ENCODE data around the gene HNF4A. TPM values are rescaled to one million over a fixed set of nuclear protein-coding genes. Genes with fewer than 3 reads are reported as not detected.

The HNF4A gene
- total and polyA plus RNA-seq, 2 of the 4 experiments (the other 2 are of a cell fraction), result not detected

DNA sequence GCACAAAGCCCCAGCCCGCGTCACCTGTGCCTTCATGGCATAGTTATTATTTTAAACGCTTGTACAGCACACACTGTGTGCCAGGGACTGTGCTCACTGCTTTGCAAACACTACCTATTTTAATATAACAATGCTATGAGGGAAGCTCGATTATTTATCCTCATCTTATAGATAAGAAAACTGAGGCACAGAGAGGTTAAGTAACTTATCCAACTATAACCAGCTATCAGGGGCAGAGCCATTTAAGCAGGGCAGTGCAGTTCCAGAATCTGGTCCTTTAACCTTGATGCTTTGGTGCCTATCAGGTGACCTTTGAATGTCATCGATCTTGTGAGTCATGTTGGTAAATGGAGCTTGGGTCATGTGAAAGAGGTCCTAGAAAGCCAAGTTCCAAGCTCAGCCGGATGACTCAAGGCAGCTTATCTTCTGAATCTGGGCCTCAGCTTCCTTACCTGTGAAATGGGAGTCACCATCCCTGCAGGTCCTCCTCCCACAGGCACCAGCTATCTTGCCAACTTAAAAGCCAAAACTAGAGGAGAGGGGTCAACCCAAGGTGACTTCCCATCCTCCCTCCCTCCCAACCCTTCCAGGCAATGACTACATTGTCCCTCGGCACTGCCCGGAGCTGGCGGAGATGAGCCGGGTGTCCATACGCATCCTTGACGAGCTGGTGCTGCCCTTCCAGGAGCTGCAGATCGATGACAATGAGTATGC lies 63.8 kb downstream of the HNF4A start:
- in situ Hi-C loops (cut with MboI; ENCODE audit: low sequenced_read_pairs), result no loop called here
- no CpG with 5 or more reads among the region's 13 CpGs for whole genome bisulfite sequencing, 2 experiments (ENCODE audit: extremely low coverage in 2 of 2, insufficient read length in 1 of 2)

More for the DNA sequence above, 63.8 kb downstream of the HNF4A start:
- no peak overlapping the region for H3K9ac ChIP-seq (ENCODE audit: low read depth, low read length)
- no peak overlapping the region for H2BK15ac ChIP-seq (ENCODE audit: low read depth, low read length)
- H3K18ac ChIP-seq (ENCODE audit: low read depth, low read length), result no peak overlapping the region
- no peak overlapping the region for H2BK20ac ChIP-seq (ENCODE audit: low read depth, low read length)
- no peak overlapping the region for H3K4ac ChIP-seq (ENCODE audit: low read depth, low read length)
- POLR2A ChIA-PET (ENCODE audit: unreplicated experiment), result no interaction called here
- H2BK120ac ChIP-seq (ENCODE audit: low read depth, low read length), result no peak overlapping the region
- no peak for TF ChIP-seq FOS (IDR thresholded peaks at IDR 0.05; ENCODE audit: low read depth, low read length)
- TF ChIP-seq MAFK (IDR thresholded peaks at IDR 0.05; ENCODE audit: low read depth, low read length), result no peak
- no peak for TF ChIP-seq MAZ (IDR thresholded peaks at IDR 0.05; ENCODE audit: borderline replicate concordance, low read depth, low read length)
- TF ChIP-seq BHLHE40 (IDR thresholded peaks at IDR 0.05; ENCODE audit: low read depth, low read length), result no peak
- TF ChIP-seq, protein P1, sequence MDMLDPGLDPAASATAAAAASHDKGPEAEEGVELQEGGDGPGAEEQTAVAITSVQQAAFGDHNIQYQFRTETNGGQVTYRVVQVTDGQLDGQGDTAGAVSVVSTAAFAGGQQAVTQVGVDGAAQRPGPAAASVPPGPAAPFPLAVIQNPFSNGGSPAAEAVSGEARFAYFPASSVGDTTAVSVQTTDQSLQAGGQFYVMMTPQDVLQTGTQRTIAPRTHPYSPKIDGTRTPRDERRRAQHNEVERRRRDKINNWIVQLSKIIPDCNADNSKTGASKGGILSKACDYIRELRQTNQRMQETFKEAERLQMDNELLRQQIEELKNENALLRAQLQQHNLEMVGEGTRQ (IDR thresholded peaks at IDR 0.05; ENCODE audit: low read depth, low read length), result no peak
- TF ChIP-seq RCOR1 (IDR thresholded peaks at IDR 0.05; ENCODE audit: insufficient replicate concordance, low read length), result no peak
- no peak for TF ChIP-seq CHD1 (IDR thresholded peaks at IDR 0.05; ENCODE audit: low read depth, low read length)
- TF ChIP-seq, protein P2, sequence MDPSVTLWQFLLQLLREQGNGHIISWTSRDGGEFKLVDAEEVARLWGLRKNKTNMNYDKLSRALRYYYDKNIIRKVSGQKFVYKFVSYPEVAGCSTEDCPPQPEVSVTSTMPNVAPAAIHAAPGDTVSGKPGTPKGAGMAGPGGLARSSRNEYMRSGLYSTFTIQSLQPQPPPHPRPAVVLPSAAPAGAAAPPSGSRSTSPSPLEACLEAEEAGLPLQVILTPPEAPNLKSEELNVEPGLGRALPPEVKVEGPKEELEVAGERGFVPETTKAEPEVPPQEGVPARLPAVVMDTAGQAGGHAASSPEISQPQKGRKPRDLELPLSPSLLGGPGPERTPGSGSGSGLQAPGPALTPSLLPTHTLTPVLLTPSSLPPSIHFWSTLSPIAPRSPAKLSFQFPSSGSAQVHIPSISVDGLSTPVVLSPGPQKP (IDR thresholded peaks at IDR 0.05; ENCODE audit: borderline replicate concordance, low read depth, low read length), result no peak
- ATAC-seq (ENCODE audit: low read depth) (no peak), DNase-seq (no peak)
- CTCF ChIA-PET, result no interaction called here
- no peak overlapping the region for H3K56ac ChIP-seq (ENCODE audit: extremely low read depth, insufficient read depth, low read length)
- no peaks in the 10 kb centered on the region for H3K79me1 ChIP-seq (ENCODE audit: low read depth in 1 of 2, low read length in 2 of 2)
- H4K5ac ChIP-seq (ENCODE audit: low read depth, low read length), result no peak overlapping the region
- no peak overlapping the region for H2BK5ac ChIP-seq (ENCODE audit: low read depth, low read length, poor library complexity, severe bottlenecking)
- H3K4me1 ChIP-seq (ENCODE audit: control insufficient read depth, insufficient read depth, low read length), result no peaks in the 10 kb centered on the region
- H4K20me1 ChIP-seq (ENCODE audit: insufficient read depth, low read length), result no peaks in the 10 kb centered on the region
- H3K4me3 ChIP-seq (ENCODE audit: insufficient read depth, low read depth, low read length), result no peak overlapping the region
- H3K36me3 ChIP-seq (ENCODE audit: control insufficient read depth, insufficient read depth, low read length), result no peaks in the 10 kb centered on the region
- BruUV-seq (replicated peaks), result no TSS peak
- no peak overlapping the region for H3K14ac ChIP-seq (replicated peaks; ENCODE audit: low read depth, low read length)
- peaks cover 39% of the 10 kb centered on the region for H3K27me3 ChIP-seq (ENCODE audit: control insufficient read depth, insufficient read depth, low read length)
- H3K9me1 ChIP-seq (ENCODE audit: insufficient read depth, low read length), result no peaks in the 10 kb centered on the region
- dilution Hi-C loops (cut with HindIII; ENCODE audit: low sequenced_read_pairs, unreplicated experiment) (no loop called here), intact Hi-C loops (cut with micrococcal nuclease) (no loop called here)
- H3K4me2 ChIP-seq (ENCODE audit: low read depth, low read length), result no peak overlapping the region
- H3K23ac ChIP-seq (ENCODE audit: low read depth, low read length), result no peak overlapping the region
- H4K91ac ChIP-seq (ENCODE audit: insufficient read depth, low read depth, low read length), result no peak overlapping the region
- H3K27ac ChIP-seq (ENCODE audit: insufficient read depth, low read length), result no peak overlapping the region
- no peak overlapping the region for H2AK5ac ChIP-seq (ENCODE audit: low read depth, low read length)
- H3K9me3 ChIP-seq (ENCODE audit: control insufficient read depth, insufficient read depth, low read length), result no peaks in the 10 kb centered on the region
- no peak overlapping the region for H2AK9ac ChIP-seq (replicated peaks; ENCODE audit: low read depth, low read length, poor library complexity)
- H2AFZ ChIP-seq (replicated peaks; ENCODE audit: low read length, poor library complexity), result no peak overlapping the region
- no peak overlapping the region for H4K8ac ChIP-seq (ENCODE audit: low read depth in 2 of 2, low read length in 2 of 2)
